OCI-LY1 (cell line): ENCODE measurements around the gene CDH13.

Experiments used
- EZH2 ChIP-seq: fragments of 200-600 bp; sonication (generic), shearing (Covaris generic); IDR thresholded peaks from 2 replicates; pipeline ENCODE4 v1.8.0; 2017; ENCODE audit warnings: borderline replicate concordance, mixed run types, mild to moderate bottlenecking, antibody characterized with exemption, low read length, moderate library complexity, mixed read lengths
- TF ChIP-seq, protein P1 (sequence below): fragments of 200-600 bp; sonication (generic), shearing (Covaris generic); IDR thresholded peaks from 2 replicates; pipeline ENCODE4 v1.5.1; 2017; ENCODE audit warnings: mild to moderate bottlenecking, antibody characterized with exemption, low read length, moderate library complexity, mixed read lengths

DNA sequence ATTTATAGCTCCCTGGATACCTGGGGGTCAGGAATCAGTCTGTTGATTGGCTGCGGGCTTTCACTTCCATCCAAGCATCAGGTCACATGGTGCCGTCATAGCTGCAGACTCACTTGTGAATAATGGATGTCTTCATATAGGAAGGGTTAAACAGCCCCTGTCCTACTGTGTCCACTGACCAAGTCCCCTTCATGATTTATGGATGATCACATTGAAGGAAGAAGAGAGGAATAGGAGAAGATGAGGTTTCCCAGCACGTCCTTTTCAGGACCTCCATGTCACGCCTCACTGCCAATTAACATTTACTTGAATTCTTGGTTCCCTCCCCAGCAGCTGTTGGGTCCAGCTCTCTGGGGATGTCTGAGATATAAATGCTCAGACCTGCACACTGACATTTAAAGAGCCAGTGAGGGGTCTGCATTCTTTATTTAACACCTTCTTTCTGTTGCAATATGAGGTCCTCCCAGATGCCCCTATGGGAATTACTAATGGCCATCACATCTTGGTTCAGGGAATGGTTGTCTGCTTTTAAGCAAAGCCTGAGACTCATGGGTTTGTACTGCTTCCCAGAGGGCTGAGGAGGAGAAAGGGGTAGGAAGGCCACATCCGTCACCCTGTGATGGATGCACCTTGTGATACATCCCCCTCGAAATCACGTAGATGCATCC is 950.4 kb downstream of the CDH13 start:
- TF ChIP-seq, protein P1, sequence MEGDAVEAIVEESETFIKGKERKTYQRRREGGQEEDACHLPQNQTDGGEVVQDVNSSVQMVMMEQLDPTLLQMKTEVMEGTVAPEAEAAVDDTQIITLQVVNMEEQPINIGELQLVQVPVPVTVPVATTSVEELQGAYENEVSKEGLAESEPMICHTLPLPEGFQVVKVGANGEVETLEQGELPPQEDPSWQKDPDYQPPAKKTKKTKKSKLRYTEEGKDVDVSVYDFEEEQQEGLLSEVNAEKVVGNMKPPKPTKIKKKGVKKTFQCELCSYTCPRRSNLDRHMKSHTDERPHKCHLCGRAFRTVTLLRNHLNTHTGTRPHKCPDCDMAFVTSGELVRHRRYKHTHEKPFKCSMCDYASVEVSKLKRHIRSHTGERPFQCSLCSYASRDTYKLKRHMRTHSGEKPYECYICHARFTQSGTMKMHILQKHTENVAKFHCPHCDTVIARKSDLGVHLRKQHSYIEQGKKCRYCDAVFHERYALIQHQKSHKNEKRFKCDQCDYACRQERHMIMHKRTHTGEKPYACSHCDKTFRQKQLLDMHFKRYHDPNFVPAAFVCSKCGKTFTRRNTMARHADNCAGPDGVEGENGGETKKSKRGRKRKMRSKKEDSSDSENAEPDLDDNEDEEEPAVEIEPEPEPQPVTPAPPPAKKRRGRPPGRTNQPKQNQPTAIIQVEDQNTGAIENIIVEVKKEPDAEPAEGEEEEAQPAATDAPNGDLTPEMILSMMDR: no peak
- TF ChIP-seq EZH2: no peak
